Measurements from ENCODE around the gene COG6. TPM values are rescaled to one million over a fixed set of nuclear protein-coding genes. Genes with fewer than 3 reads are reported as not detected.

The COG6 gene
- total and polyA plus RNA-seq, 2 of the 13 experiments (the other 11 are each of a cell fraction or from before 2014, with no cell fraction given), result 23.5 to 26.1 TPM

GRCh38 chr13:39688699-39689405 is 33.4 kb downstream of the COG6 start:
- POLR2A ChIA-PET, result no interaction called here
- Histone ChIP-seq H3K4me3 (replicated peaks in 1 of 3; ENCODE audit: insufficient read depth in 1 of 3, low read depth in 2 of 3, low read length in 3 of 3) (no peak overlapping the region), H3K27me3 (ENCODE audit: control insufficient read depth in 1 of 2, insufficient read depth in 2 of 2, low read length in 2 of 2) (no peaks in the 10 kb centered on the region), H3K36me3 (replicated peaks in 1 of 2; ENCODE audit: control insufficient read depth in 1 of 2, insufficient read depth in 2 of 2, low read length in 2 of 2) (peaks cover 0 to 15% of the 10 kb centered on the region in 2 experiments; a peak in 4 of 5 replicates), H4K20me1 (ENCODE audit: insufficient read depth, low read length) (no peaks in the 10 kb centered on the region), H3K9me3 (ENCODE audit: low read length) (no peaks in the 10 kb centered on the region), H3K9ac (ENCODE audit: insufficient read depth, low read depth, low read length) (no peak overlapping the region), H3K4me1 (ENCODE audit: insufficient read depth, low read length) (no peaks in the 10 kb centered on the region), H3K27ac (ENCODE audit: extremely low read length, insufficient read depth, low read length) (no peak overlapping the region), H3K79me2 (ENCODE audit: insufficient read depth, low read length) (no peaks in the 10 kb centered on the region), H3K4me2 (ENCODE audit: low read depth, low read length) (no peak overlapping the region), H2AFZ (ENCODE audit: low read length) (no peak overlapping the region)
- FAIRE-seq, result no peak
- ATAC-seq, result no peak
- in situ Hi-C loops (cut with HindIII; ENCODE audit: extremely low pct_ligation_motif_present, low pct_unique_long_range_greater_than_20kb) (no loop called here), intact Hi-C loops (cut with micrococcal nuclease; ENCODE audit: unreplicated experiment) (loop anchor here (10.0 kb wide), 1 partner anchor 256 kb away; no protein-coding TSS in a partner anchor)
- CTCF ChIA-PET (ENCODE audit: low intra/inter-chr PET ratio, low total read pairs), result no interaction called here
- 95% methylated on average over 1 of the region's 1 CpG for WGBS (ENCODE audit: low lambda C conversion rate)
- no peak for DNase-seq (ENCODE audit: low spot score)
- TF ChIP-seq TEAD2 (CRISPR knock-in tag; IDR thresholded peaks at IDR 0.05), result no peak
- no peak for TF ChIP-seq ZFP62 (CRISPR knock-in tag; IDR thresholded peaks at IDR 0.05)
- TF ChIP-seq ZNF879 (CRISPR knock-in tag; IDR thresholded peaks at IDR 0.05), result no peak
- TF ChIP-seq PAWR (CRISPR knock-in tag; IDR thresholded peaks at IDR 0.05; ENCODE audit: borderline replicate concordance), result no peak
- no peak for TF ChIP-seq PAX8 (CRISPR knock-in tag; IDR thresholded peaks at IDR 0.05; ENCODE audit: borderline replicate concordance)
- no peak for TF ChIP-seq RXRB (CRISPR knock-in tag; IDR thresholded peaks at IDR 0.05; ENCODE audit: borderline replicate concordance)
- no peak for TF ChIP-seq SIX4 (CRISPR knock-in tag; IDR thresholded peaks at IDR 0.05)
- no peak for TF ChIP-seq ETS1 (CRISPR knock-in tag; IDR thresholded peaks at IDR 0.05)
- no peak for TF ChIP-seq CEBPG (CRISPR knock-in tag; IDR thresholded peaks at IDR 0.05)
- no peak for TF ChIP-seq MIER3 (CRISPR knock-in tag; IDR thresholded peaks at IDR 0.05; ENCODE audit: borderline replicate concordance)
- TF ChIP-seq BRD4 (CRISPR knock-in tag; IDR thresholded peaks at IDR 0.05), result no peak
- no TSS peak for BruUV-seq (replicated peaks)

Data from HepG2 (cell line).